Measurements from ENCODE around the gene GLS2.
"Not testable (repeated sequence)": the region's sequence is repeated elsewhere in the genome, so short reads cannot be mapped to it uniquely, and the experiment has no call there.

The GLS2 gene

DNA sequence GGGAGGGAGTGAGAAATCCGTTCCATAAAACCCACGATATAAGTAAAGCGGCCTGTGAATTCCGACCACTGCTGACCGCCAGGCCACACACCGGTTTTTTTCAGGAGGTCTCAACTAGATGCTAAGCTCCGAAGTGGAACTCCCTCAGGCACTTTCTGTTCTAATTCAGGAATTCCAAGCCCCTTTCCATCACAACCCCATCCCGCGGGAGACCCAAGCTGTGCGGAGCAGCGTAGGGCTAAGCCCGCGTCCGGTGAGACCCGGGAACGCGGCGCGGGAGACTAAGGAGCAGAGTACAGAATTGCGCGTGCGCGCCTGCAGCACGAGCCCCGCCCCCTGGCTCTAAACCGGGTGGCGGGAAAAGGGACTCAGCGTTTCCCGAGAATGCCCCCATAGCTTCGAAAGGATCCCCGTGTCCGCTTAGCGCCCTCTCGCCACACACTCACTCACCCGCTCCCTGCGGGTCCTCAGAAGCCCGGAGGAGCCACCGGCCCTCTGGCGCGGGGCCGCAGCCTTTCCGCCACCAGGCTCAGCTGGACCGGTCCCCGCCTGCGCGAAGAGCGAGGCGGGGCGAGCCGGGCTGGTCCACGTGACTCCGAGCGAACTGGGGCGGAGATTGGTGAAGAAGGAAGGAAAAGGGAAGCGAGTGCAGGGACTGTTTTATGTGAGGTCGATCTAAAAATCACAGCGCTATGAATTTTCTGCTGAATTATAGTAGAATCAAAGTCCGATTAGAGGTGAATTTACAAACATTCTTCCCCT lies 38.9 kb downstream of the GLS2 start, which contains the start of gene TIMELESS:
TIMELESS (minus strand) TSS at position 567 of the 762 bp plus-strand sequence. CDS start 15,256 bp downstream, outside the sequence.
- DNase-seq: peak; percentile 55 to 98 (median 89)

DNA sequence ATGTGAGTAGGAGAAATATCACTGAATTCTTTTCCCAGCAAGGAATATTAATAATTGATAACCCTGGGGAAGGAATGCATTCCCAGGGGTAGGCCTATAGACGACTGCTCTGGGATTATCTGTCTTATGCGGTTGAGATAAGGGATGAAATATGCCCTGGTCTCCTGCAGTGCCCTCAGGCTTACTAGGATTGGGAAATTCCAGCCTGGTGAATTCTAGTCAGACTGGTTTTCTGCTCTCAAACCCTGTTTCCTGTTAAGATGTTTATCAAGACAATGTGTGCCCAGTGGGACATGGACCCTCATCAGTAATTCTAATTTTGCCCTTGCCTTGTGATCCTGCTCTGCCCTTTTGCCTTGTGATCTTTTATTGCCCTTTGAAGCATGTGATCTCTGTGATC lies 44.8 kb downstream of the GLS2 start:
- DNase-seq: not testable (repeated sequence)

DNA sequence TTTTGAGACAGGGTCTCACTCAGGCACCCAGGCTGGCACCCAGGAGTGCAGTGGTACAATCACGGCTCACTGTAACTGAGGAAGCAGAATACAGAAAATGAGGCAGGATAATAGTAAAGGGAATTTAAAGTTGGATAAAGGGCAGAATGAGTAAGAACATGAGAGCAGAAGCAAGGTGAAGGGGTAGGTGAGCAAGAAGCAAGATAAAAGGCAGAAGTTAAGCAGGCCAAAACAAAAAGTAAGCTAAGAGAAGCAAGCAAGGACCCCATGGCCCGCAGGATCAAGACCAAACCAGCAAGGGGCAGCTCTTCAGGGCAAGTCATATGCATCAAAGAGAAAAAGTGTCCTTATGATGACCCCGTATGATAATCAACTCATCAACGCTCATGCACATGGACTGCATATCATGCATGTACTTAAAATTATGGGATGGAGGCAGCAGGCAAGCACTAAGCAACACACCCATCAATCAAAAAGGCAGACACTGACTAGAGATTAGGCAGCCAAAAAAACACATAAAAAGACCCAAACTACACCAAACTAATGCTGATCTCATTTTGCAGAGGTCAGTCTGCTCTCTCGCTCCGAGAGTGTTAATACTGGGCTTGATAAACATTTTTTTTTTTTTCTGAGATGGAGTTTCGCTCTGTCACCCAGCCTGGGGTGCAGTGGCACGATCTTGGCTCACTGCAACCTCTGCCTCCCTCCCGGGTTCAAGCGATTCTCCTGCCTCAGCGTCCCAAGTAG lies 50.4 kb downstream of the GLS2 start:
- DNase-seq: no peak

DNA sequence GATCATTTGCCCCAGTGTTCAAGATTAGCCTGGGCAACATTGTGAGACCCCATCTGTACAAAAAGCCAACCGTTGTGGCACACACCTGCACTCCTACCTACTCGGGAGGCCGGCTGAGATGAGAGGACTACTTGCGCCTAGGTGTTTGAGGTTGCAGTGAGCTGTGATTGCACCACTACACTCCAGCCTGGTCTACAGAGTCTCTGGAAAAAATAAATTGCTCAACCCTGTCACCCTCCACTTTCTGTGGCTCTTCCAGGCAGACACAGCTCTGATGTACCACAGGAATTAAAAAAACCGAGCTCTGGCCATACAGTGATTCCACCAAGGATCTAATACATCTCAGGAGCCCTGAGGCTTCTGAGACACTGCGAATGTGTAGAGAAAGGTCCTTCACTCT lies 53.1 kb downstream of the GLS2 start:
- no peak for DNase-seq

DNA sequence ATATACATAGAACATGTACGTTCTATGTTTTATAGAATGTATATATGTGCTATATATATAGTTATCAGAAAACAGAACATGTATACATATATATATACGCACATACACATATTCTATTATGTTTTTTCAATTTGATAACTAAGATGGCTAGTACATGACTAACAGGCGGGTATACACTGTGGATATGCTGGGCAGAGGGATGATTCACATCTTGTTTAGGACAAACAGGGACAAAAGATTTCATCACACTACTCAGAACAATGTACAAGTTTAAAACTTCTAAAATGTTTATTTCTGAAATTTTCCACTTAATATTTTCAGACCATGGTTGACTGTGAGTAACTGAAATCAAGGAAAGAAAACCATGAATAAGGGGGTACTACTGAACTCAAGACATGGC lies 56.1 kb downstream of the GLS2 start:
- no peak for DNase-seq

DNA sequence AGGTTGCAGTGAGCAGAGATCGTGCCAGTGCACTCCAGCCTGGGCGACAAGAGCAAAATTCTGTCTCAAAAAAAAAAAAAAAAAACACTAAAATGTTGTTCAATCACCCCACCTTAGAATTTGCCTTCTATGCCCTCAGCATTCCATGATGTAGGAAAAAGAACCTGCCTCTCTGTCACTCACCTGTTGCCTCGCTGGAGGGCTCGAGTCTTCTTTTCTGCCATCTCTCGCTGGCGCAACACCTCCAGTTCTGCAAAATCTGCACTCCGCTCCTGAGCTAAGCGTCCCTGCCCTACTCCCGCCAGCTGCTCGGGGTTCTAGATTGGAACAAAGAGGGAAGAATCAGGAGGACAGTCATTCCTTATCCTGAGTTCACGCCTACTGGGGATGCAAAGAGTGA lies 56.7 kb downstream of the GLS2 start:
- DNase-seq: no peak

DNA sequence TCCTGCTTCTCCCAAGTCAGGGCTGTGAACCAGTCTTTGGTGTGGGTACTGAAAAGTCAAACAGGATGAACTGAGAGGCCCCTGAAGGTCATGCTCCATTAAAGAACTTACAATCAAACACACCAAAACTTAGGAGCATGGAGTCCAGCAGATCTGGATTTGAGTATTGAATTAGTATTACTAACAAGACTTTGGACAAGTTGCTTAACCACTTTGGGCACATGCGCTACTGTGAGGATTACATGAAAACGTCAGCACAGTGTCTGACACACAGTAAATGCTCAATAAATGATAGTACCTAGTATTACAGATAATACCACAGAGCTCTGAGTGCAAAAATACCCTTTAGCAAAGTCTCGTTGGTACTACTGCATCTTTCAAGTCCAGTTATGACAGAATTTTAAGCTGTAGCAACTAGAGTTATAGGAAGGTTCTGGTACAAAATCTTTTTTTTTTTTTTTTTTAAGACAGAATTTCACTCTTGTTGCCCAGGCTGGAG lies 62.0 kb downstream of the GLS2 start:
- no peak for DNase-seq

DNA sequence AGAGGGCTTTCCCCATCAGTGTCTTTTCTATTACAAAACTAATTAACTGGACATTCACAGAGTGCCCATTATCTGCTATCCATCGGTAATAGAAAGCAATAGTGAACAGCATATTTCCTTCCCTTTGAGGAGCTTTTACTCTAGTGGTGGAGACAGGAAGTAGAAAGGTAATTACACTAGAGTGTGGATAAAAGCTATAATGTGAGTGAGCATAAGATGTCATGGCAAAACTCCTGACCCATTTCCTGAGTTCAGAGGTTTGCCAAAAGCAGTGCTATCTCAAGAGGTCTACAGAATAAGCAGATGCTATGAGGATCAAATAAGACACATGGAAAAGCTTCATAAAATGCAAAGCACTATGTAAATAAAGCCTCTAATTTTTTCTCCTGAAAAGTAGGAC lies 62.8 kb downstream of the GLS2 start:
- DNase-seq: no peak
